ENCODE data around the gene CAMSAP3.
A peak's percentile ranks its signal among the peaks of the same experiment; 100 is the strongest.

CAMSAP3 gene

GRCh38 chr19:7650148-7650547 lies 54.5 kb downstream of the CAMSAP3 start:
- DNase-seq (ENCODE audit: extremely low spot score) = no peak
- no peak for TF ChIP-seq CTCF (IDR thresholded peaks at IDR 0.05; ENCODE audit: control extremely low read depth, extremely low read depth, low read depth, missing control alignments)
- CTCF ChIA-PET = interaction anchor here (1.7 to 1.8 kb wide), 2 partner anchors 28 to 31 kb away, joined by 4 to 5 read pairs; partner anchors contain the start of gene TRAPPC5
- POLR2A ChIA-PET = no interaction called here

- peak; percentile 91 for TF ChIP-seq CTCF (IDR thresholded peaks at IDR 0.05; ENCODE audit: control extremely low read depth, extremely low read depth, low read depth, missing control alignments)
- peak; percentile 90 for DNase-seq (ENCODE audit: extremely low spot score)
- ChIA-PET POLR2A (interaction anchor here (0.6 kb wide), 1 partner anchor 257 kb away, joined by 3 read pairs; no protein-coding TSS in a partner anchor), CTCF (interaction anchor here (0.7 to 3.2 kb wide), 29 partner anchors 9 to 285 kb away, joined by 3 to 27 read pairs (median 3); partner anchors contain the start of genes MCEMP1, PCP2, PET100 and RETN)
Observed at GRCh38 chr19:7652061-7652641, 56.5 kb downstream of the CAMSAP3 start.

- CTCF ChIA-PET = interaction anchor here (1.0 to 2.3 kb wide), 7 partner anchors 16 to 290 kb away, joined by 3 to 6 read pairs (median 5); no protein-coding TSS in a partner anchor
- no peak for TF ChIP-seq CTCF (IDR thresholded peaks at IDR 0.05; ENCODE audit: control extremely low read depth, extremely low read depth, low read depth, missing control alignments)
- no peak for DNase-seq (ENCODE audit: extremely low spot score)
- POLR2A ChIA-PET = interaction anchor here (0.5 kb wide), 1 partner anchor 150 kb away, joined by 4 read pairs; no protein-coding TSS in a partner anchor
Observed at GRCh38 chr19:7654401-7654800, 58.7 kb downstream of the CAMSAP3 start.

- no peak for TF ChIP-seq CTCF (IDR thresholded peaks at IDR 0.05; ENCODE audit: control extremely low read depth, extremely low read depth, low read depth, missing control alignments)
- ChIA-PET POLR2A (interaction anchor here (0.6 kb wide), 2 partner anchors 87 to 119 kb away, joined by 3 to 5 read pairs; no protein-coding TSS in a partner anchor), CTCF (interaction anchor here (0.8 to 4.0 kb wide), 6 partner anchors 11 to 288 kb away, joined by 3 to 19 read pairs (median 5); partner anchors contain the start of gene TRAPPC5)
- no peak for DNase-seq (ENCODE audit: extremely low spot score)
Observed at GRCh38 chr19:7655581-7655980, 59.9 kb downstream of the CAMSAP3 start.

- ChIA-PET POLR2A (no interaction called here), CTCF (interaction anchor here (1.2 to 4.0 kb wide), 3 partner anchors 24 to 143 kb away, joined by 3 to 19 read pairs (median 5); partner anchors contain the start of gene TRAPPC5)
- TF ChIP-seq CTCF (IDR thresholded peaks at IDR 0.05; ENCODE audit: control extremely low read depth, extremely low read depth, low read depth, missing control alignments) = no peak
- no peak for DNase-seq (ENCODE audit: extremely low spot score)
Observed at GRCh38 chr19:7657131-7657751, 61.6 kb downstream of the CAMSAP3 start.

GRCh38 chr19:7658219-7658686 lies 62.6 kb downstream of the CAMSAP3 start:
- POLR2A ChIA-PET = interaction anchor here (0.6 kb wide), 1 partner anchor 259 kb away, joined by 4 read pairs; no protein-coding TSS in a partner anchor
- DNase-seq (ENCODE audit: extremely low spot score) = peak; percentile 95
- TF ChIP-seq CTCF (IDR thresholded peaks at IDR 0.05; ENCODE audit: control extremely low read depth, extremely low read depth, low read depth, missing control alignments) = no peak
- CTCF ChIA-PET = interaction anchor here (1.0 to 4.0 kb wide), 2 partner anchors 23 to 142 kb away, joined by 3 to 19 read pairs; partner anchors contain the start of gene TRAPPC5
